ENCODE results near the gene KIAA1614.
A peak's percentile ranks its signal among the peaks of the same experiment; 100 is the strongest.
"Not testable (repeated sequence)": the region's sequence is repeated elsewhere in the genome, so short reads cannot be mapped to it uniquely, and the experiment has no call there.

KIAA1614 gene

GRCh38 chr1:180953291-180954004 lies 40.8 kb downstream of the KIAA1614 start:
- Mint-ChIP-seq H3K36me3 (ENCODE audit: insufficient read depth) (peaks cover 4% of the 10 kb centered on the region), H3K4me3 (peak overlapping the region; percentile 73)
- no peak for ATAC-seq (replicated peaks; ENCODE audit: extremely low read depth, poor library complexity, severe bottlenecking)

DNA sequence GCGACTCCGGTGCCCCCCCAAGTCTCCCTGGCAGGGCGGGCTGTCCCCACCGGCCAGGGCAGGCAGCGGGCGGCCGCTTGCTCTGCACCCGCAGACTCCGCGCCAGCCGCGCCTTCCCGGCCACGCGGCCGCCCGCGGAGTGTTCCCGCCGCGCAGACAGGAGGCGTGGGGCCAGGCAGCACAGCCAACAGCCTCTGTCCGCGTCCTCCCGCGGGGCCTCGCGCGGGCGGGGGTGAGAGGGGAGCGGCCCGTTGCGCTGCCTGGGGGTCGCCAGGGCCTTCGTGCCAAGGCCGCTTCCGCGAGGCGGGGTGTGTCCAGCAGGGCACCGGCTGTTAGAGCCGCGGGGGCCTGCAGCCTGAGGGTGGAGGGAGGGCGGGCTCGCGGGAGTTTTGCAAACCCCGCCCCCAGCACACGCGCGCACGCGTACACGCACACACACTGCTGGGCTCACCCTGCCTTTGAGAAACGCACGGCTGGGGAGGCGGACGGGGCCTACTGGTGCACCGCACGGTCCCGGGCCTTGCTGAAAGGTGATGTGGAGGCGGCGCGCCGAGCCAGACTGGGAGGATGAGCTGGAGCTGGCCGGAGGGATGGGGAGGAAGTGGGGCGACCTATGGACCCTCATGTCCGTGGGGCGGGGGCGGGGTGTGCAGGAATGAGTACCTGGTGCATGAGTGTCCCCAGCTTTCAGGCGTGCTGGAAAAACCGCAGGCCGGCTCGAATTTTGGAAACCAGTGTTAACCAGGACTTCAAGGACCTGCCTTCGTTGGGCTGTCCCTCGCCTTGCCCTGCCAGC lies 41.5 kb downstream of the KIAA1614 start:
- H3K27me3 Mint-ChIP-seq: no peaks in the 10 kb centered on the region
- ATAC-seq (replicated peaks; ENCODE audit: extremely low read depth, poor library complexity, severe bottlenecking): peak; percentile 84
- peak; percentile 34 to 39 for DNase-seq (ENCODE audit: low spot score in 2 of 2)
- H3K4me3 Mint-ChIP-seq: peak overlapping the region; percentile 73
- H3K9me3 Mint-ChIP-seq: no peaks in the 10 kb centered on the region
- peaks cover 6% of the 10 kb centered on the region for H3K36me3 Mint-ChIP-seq (ENCODE audit: insufficient read depth)
- H3K27ac Mint-ChIP-seq (ENCODE audit: low read depth): peak overlapping the region; percentile 29
- H3K4me1 Mint-ChIP-seq: peaks cover 7% of the 10 kb centered on the region

More at GRCh38 chr1:180953291-180954004, 40.8 kb downstream of the KIAA1614 start:
- H3K27ac Mint-ChIP-seq (ENCODE audit: low read depth): peak overlapping the region; percentile 62
- H3K9me3 Mint-ChIP-seq: no peaks in the 10 kb centered on the region
- peaks cover 7% of the 10 kb centered on the region for H3K4me1 Mint-ChIP-seq
- no peaks in the 10 kb centered on the region for H3K27me3 Mint-ChIP-seq
- no peak for DNase-seq (ENCODE audit: low spot score in 2 of 2)

DNA sequence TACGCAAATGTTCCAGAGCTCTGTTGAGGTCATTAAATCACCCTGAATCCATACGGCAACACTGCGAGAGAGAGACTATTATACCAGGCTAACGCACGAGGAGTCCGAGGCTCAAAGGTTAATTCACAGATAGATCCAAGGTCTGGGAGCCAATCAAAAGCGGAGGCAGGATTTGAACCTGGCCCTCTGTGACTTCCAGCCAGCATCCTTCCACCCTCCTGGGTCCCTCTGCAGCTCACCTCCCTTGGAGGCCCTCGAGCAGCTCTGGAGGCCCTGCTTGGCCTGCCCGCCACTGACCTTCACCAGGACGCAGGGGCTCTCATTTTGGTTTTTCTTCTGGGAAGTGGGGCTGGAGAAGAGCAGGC lies 42.1 kb downstream of the KIAA1614 start:
- peaks cover 7% of the 10 kb centered on the region for H3K4me1 Mint-ChIP-seq
- H3K27me3 Mint-ChIP-seq: no peaks in the 10 kb centered on the region
- peak overlapping the region; percentile 29 for H3K27ac Mint-ChIP-seq (ENCODE audit: low read depth)
- ATAC-seq (replicated peaks; ENCODE audit: extremely low read depth, poor library complexity, severe bottlenecking) (no peak), DNase-seq (ENCODE audit: low spot score in 2 of 2) (no peak)
- peaks cover 6% of the 10 kb centered on the region for H3K36me3 Mint-ChIP-seq (ENCODE audit: insufficient read depth)
- H3K4me3 Mint-ChIP-seq: peak overlapping the region; percentile 73
- no peaks in the 10 kb centered on the region for H3K9me3 Mint-ChIP-seq

DNA sequence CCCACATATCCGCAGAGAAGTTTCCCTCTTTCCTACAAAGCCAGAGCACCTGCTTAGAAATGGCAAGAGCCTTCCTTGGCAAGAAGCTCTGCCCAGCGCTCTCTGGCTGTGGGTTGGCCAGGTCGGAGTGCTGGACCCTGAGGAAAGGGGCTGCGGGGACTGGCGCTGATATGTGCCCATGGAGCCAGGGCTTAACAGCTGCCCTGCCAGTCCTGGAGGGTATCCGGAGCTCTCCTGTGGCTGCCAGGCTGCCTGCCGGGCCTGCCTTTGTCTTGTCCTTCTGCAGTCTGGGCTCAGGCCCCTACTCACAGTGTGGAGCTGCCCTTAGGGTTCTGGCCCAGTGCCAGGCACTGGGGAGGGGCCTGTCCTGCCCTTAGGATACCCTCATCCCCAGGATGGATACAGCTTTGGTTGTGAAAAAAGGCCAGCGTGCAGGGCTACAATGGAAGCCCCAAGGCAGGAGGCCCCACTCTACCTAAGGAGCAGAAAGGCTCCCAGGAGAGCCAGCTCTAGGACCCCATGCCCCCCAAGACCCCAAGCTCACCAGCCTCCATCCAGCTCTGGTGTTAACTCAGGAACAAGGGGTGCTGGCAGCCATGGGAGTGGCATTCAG lies 43.4 kb downstream of the KIAA1614 start:
- Mint-ChIP-seq H3K36me3 (ENCODE audit: insufficient read depth) (peaks cover 2% of the 10 kb centered on the region), H3K9me3 (no peaks in the 10 kb centered on the region), H3K4me3 (no peak overlapping the region), H3K27me3 (no peaks in the 10 kb centered on the region), H3K4me1 (peaks cover 7% of the 10 kb centered on the region), H3K27ac (ENCODE audit: low read depth) (no peak overlapping the region)
- DNase-seq (ENCODE audit: low spot score in 2 of 2): no peak
- no peak for ATAC-seq (replicated peaks; ENCODE audit: extremely low read depth, poor library complexity, severe bottlenecking)

GRCh38 chr1:180959620-180960019 lies 46.9 kb downstream of the KIAA1614 start:
- not testable (repeated sequence) for H3K36me3 Mint-ChIP-seq (ENCODE audit: insufficient read depth); H3K9me3 Mint-ChIP-seq; H3K4me1 Mint-ChIP-seq; H3K4me3 Mint-ChIP-seq; H3K27ac Mint-ChIP-seq (ENCODE audit: low read depth); DNase-seq (ENCODE audit: low spot score in 2 of 2); ATAC-seq (replicated peaks; ENCODE audit: extremely low read depth, poor library complexity, severe bottlenecking); H3K27me3 Mint-ChIP-seq

GRCh38 chr1:180961622-180962021 lies 48.9 kb downstream of the KIAA1614 start:
- H3K9me3 Mint-ChIP-seq: no peaks in the 10 kb centered on the region
- no peak for DNase-seq (ENCODE audit: low spot score in 2 of 2)
- no peak overlapping the region for H3K4me3 Mint-ChIP-seq
- H3K27ac Mint-ChIP-seq (ENCODE audit: low read depth): no peak overlapping the region
- no peak for ATAC-seq (replicated peaks; ENCODE audit: extremely low read depth, poor library complexity, severe bottlenecking)
- H3K4me1 Mint-ChIP-seq: peaks cover 6% of the 10 kb centered on the region
- H3K27me3 Mint-ChIP-seq: no peaks in the 10 kb centered on the region
- peaks cover 2% of the 10 kb centered on the region for H3K36me3 Mint-ChIP-seq (ENCODE audit: insufficient read depth)

DNA sequence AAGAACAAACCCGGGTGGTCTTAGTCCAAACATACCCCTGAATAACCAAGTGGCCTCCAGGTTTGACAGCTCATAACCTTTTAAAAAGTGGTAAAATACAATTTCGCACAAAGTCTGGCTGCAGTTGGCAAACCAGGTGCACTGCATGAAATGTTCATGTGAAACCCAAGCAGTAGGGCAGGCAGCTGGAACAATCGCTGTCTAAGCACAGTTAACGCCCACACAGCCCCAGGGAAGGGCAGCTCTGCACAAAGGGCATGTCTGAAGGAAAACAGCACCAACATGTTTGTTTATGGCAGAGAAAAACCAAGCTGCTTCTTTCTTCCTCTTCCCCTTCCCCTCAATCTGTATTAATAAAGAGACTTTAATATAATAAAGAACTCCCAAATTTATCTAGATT lies 49.5 kb downstream of the KIAA1614 start:
- Mint-ChIP-seq H3K4me3 (no peak overlapping the region), H3K4me1 (peaks cover under 1% of the 10 kb centered on the region), H3K27me3 (no peaks in the 10 kb centered on the region), H3K36me3 (ENCODE audit: insufficient read depth) (peaks cover 2% of the 10 kb centered on the region), H3K9me3 (no peaks in the 10 kb centered on the region), H3K27ac (ENCODE audit: low read depth) (no peak overlapping the region)
- no peak for DNase-seq (ENCODE audit: low spot score in 2 of 2)
- ATAC-seq (replicated peaks; ENCODE audit: extremely low read depth, poor library complexity, severe bottlenecking): no peak

- no peaks in the 10 kb centered on the region for H3K9me3 Mint-ChIP-seq
- no peak overlapping the region for H3K27ac Mint-ChIP-seq (ENCODE audit: low read depth)
- H3K4me1 Mint-ChIP-seq: peaks cover under 1% of the 10 kb centered on the region
- no peak for ATAC-seq (replicated peaks; ENCODE audit: extremely low read depth, poor library complexity, severe bottlenecking)
- H3K36me3 Mint-ChIP-seq (ENCODE audit: insufficient read depth): no peaks in the 10 kb centered on the region
- H3K4me3 Mint-ChIP-seq: no peak overlapping the region
- DNase-seq (ENCODE audit: low spot score in 2 of 2): no peak
- no peaks in the 10 kb centered on the region for H3K27me3 Mint-ChIP-seq
Observed at GRCh38 chr1:180964056-180964455, 51.4 kb downstream of the KIAA1614 start.

- DNase-seq (ENCODE audit: low spot score in 2 of 2) (no peak), ATAC-seq (replicated peaks; ENCODE audit: extremely low read depth, poor library complexity, severe bottlenecking) (no peak)
- H3K4me3 Mint-ChIP-seq: no peak overlapping the region
- no peak overlapping the region for H3K27ac Mint-ChIP-seq (ENCODE audit: low read depth)
- H3K9me3 Mint-ChIP-seq: no peaks in the 10 kb centered on the region
- H3K36me3 Mint-ChIP-seq (ENCODE audit: insufficient read depth): no peaks in the 10 kb centered on the region
- H3K4me1 Mint-ChIP-seq: peaks cover 5% of the 10 kb centered on the region
- no peaks in the 10 kb centered on the region for H3K27me3 Mint-ChIP-seq
Observed at GRCh38 chr1:180964595-180964994, 51.9 kb downstream of the KIAA1614 start.

GRCh38 chr1:180966312-180966711 lies 53.6 kb downstream of the KIAA1614 start:
- Mint-ChIP-seq H3K27ac (ENCODE audit: low read depth) (no peak overlapping the region), H3K9me3 (no peaks in the 10 kb centered on the region)
- DNase-seq (ENCODE audit: low spot score in 2 of 2): no peak

GRCh38 chr1:180966744-180967536 lies 54.2 kb downstream of the KIAA1614 start:
- peaks cover 3% of the 10 kb centered on the region for H3K36me3 Mint-ChIP-seq (ENCODE audit: insufficient read depth)
- no peaks in the 10 kb centered on the region for H3K27me3 Mint-ChIP-seq
- peaks cover 8% of the 10 kb centered on the region for H3K4me1 Mint-ChIP-seq
- H3K27ac Mint-ChIP-seq (ENCODE audit: low read depth): no peak overlapping the region
- DNase-seq (ENCODE audit: low spot score in 2 of 2): no peak
- no peak for ATAC-seq (replicated peaks; ENCODE audit: extremely low read depth, poor library complexity, severe bottlenecking)
- no peak overlapping the region for H3K4me3 Mint-ChIP-seq
- no peaks in the 10 kb centered on the region for H3K9me3 Mint-ChIP-seq

More at GRCh38 chr1:180966312-180966711, 53.6 kb downstream of the KIAA1614 start:
- Mint-ChIP-seq H3K4me3 (no peak overlapping the region), H3K36me3 (ENCODE audit: insufficient read depth) (peaks cover 3% of the 10 kb centered on the region), H3K4me1 (peaks cover 8% of the 10 kb centered on the region), H3K27me3 (no peaks in the 10 kb centered on the region)
- ATAC-seq (replicated peaks; ENCODE audit: extremely low read depth, poor library complexity, severe bottlenecking): no peak

- DNase-seq (ENCODE audit: low spot score in 2 of 2) (no peak), ATAC-seq (replicated peaks; ENCODE audit: extremely low read depth, poor library complexity, severe bottlenecking) (no peak)
- Mint-ChIP-seq H3K9me3 (no peaks in the 10 kb centered on the region), H3K27ac (ENCODE audit: low read depth) (no peak overlapping the region), H3K4me3 (no peak overlapping the region), H3K4me1 (peaks cover 8% of the 10 kb centered on the region), H3K36me3 (ENCODE audit: insufficient read depth) (peaks cover 3% of the 10 kb centered on the region), H3K27me3 (no peaks in the 10 kb centered on the region)
Observed at GRCh38 chr1:180967558-180967957, 54.9 kb downstream of the KIAA1614 start.

Data from central memory CD8-positive, alpha-beta T cell (primary cell).